K562 (cell line): Measurements from ENCODE around the gene CHDH. TPM values are rescaled to one million over a fixed set of nuclear protein-coding genes. Genes with fewer than 3 reads are reported as not detected.
A peak's percentile ranks its signal among the peaks of the same experiment; 100 is the strongest.

Source experiments
- ATAC-seq: fragments of 200-7000 bp; cut with Tn5 transposase; 3 replicates; pipeline ENCODE4 v1.9.1; 2020; ENCODE audit warnings: moderate library complexity
- BruUV-seq: library from RNA; stranded (reverse); fragments of 400-500 nt; replicated peaks from 2 replicates; lab custom pipeline; 2021; lab: Mats Ljungman, UMichigan
- CTCF ChIA-PET: fragments of 300-600 bp; formaldehyde crosslinking; extraction: SDS; loops from one replicate; lab custom pipeline; 2021; ENCODE audit warnings: low intra/inter-chr PET ratio; lab: Yijun Ruan, JAX
- POLR2A ChIA-PET: fragments of 300-600, 350-650 bp; sonication (Branson Sonifier 250); formaldehyde crosslinking; extraction: SDS; loops from one replicate; lab custom pipeline; 2021; ENCODE audit warnings: antibody characterized with exemption, inconsistent platforms; lab: Yijun Ruan, JAX
- DNase-seq, 4 experiments: peaks; one replicate each; pipeline versions ENCODE4 v3.0.0 to v3.0.0-alpha.2; 2011 to 2018; ENCODE audit warnings: low spot score in 3 of 4, mixed read lengths in 3 of 4; ENCODE audit errors: extremely low read depth in 1 of 4
- FAIRE-seq: peaks from 2 replicates; lab custom pipeline; 2011; peaks lifted over from hg19 to GRCh38; lab: Jason Lieb, UNC
- H2AFZ ChIP-seq: 2 replicates; pipeline ENCODE4 v1.6.0; 2011; ENCODE audit warnings: low read depth, low read length, control low read depth, inconsistent platforms
- H3K27ac ChIP-seq: fragments of 200-600 bp; 3 replicates; pipeline ENCODE4 v1.8.0; 2011; ENCODE audit warnings: low read depth, mild to moderate bottlenecking, control low read depth, inconsistent platforms, low read length, moderate library complexity, mixed read lengths; ENCODE audit errors: extremely low read depth
- H3K27me3 ChIP-seq, 2 experiments: fragments of 300-600 bp in 1 of 2; 2 replicates in 1 of 2; 3 replicates in 1 of 2; pipeline versions ENCODE4 v1.6.0 to v1.8.0; 2011; ENCODE audit warnings: inconsistent platforms in 2 of 2, low read length in 2 of 2, mild to moderate bottlenecking in 1 of 2, mixed read lengths in 1 of 2, moderate library complexity in 1 of 2; ENCODE audit not compliant: control insufficient read depth in 2 of 2, insufficient read depth in 2 of 2
- H3K36me3 ChIP-seq: fragments of 300-600 bp; 3 replicates; pipeline ENCODE4 v1.8.0; 2011; ENCODE audit warnings: mild to moderate bottlenecking, low read length, inconsistent platforms; ENCODE audit not compliant: control insufficient read depth, insufficient read depth
- H3K4me1 ChIP-seq, 2 experiments: fragments of 200-600 bp in 1 of 2; replicated peaks in 1 of 2; 2 replicates in 1 of 2; 3 replicates in 1 of 2; pipeline versions ENCODE4 v1.5.1 to v1.8.0; 2011; ENCODE audit warnings: inconsistent platforms in 2 of 2, low read length in 2 of 2, mild to moderate bottlenecking in 1 of 2, mixed read lengths in 1 of 2, moderate library complexity in 1 of 2; ENCODE audit not compliant: control insufficient read depth in 2 of 2, insufficient read depth in 2 of 2
- H3K4me2 ChIP-seq: 2 replicates; pipeline ENCODE4 v1.6.1; 2011; ENCODE audit warnings: low read length, control low read depth, inconsistent platforms, mixed read lengths; ENCODE audit not compliant: insufficient read depth
- H3K4me3 ChIP-seq: fragments of 200-600 bp; sonication (generic), shearing (Covaris generic); 2 replicates; pipeline ENCODE4 v1.5.1; 2016; ENCODE audit warnings: control low read depth, inconsistent platforms
- H3K79me2 ChIP-seq: fragments of 200-600 bp; 3 replicates; pipeline ENCODE4 v1.8.0; 2011; ENCODE audit warnings: low read length, inconsistent platforms; ENCODE audit not compliant: control insufficient read depth, insufficient read depth
- H3K9ac ChIP-seq, 2 experiments: 2 replicates each; pipeline versions ENCODE4 v1.6.0 to v1.6.1; 2011; ENCODE audit warnings: low read depth in 2 of 2, low read length in 2 of 2, control low read depth in 1 of 2, inconsistent platforms in 1 of 2, mild to moderate bottlenecking in 1 of 2, mixed read lengths in 1 of 2; ENCODE audit not compliant: insufficient read depth in 1 of 2
- H3K9me1 ChIP-seq: one replicate; pipeline ENCODE4 v1.6.0; 2011; ENCODE audit warnings: inconsistent platforms, mild to moderate bottlenecking, low read length, moderate library complexity; ENCODE audit not compliant: control insufficient read depth, insufficient read depth
- H3K9me3 ChIP-seq: replicated peaks from 2 replicates; pipeline ENCODE4 v1.5.1; 2011; ENCODE audit warnings: low read depth, low read length, inconsistent platforms; ENCODE audit not compliant: control insufficient read depth, insufficient read depth
- H4K20me1 ChIP-seq: replicated peaks from 2 replicates; pipeline ENCODE4 v1.6.1; 2011; ENCODE audit warnings: low read length, inconsistent platforms, mixed read lengths; ENCODE audit not compliant: control insufficient read depth, insufficient read depth
- FOXJ3 ChIP-seq: sonication (generic); formaldehyde crosslinking; IDR thresholded peaks from 2 replicates; pipeline ENCODE4 v1.4.0; 2020; ENCODE audit warnings: mild to moderate bottlenecking, missing genetic modification reagents
- PTRF ChIP-seq: fragments of 450-650 bp; IDR thresholded peaks from 2 replicates; pipeline ENCODE4 v1.6.1; 2016; ENCODE audit warnings: mild to moderate bottlenecking, missing genetic modification characterization, missing compliant biosample characterization
- PYGO2 ChIP-seq: fragments of 450-650 bp; IDR thresholded peaks from 2 replicates; pipeline ENCODE4 v1.6.1; 2016; ENCODE audit warnings: mild to moderate bottlenecking, missing genetic modification characterization, moderate library complexity, missing compliant biosample characterization
- SP1 ChIP-seq: sonication (generic); formaldehyde crosslinking; IDR thresholded peaks from 2 replicates; pipeline ENCODE4 v1.8.1; 2022; ENCODE audit warnings: mild to moderate bottlenecking, missing genetic modification reagents
- ZBED1 ChIP-seq: IDR thresholded peaks from 2 replicates; pipeline ENCODE4 v1.6.1; 2014
- ZNF239 ChIP-seq: fragments of 250-450 bp; sonication (Bioruptor Pico); IDR thresholded peaks from 2 replicates; pipeline ENCODE4 v1.4.0; 2020; ENCODE audit warnings: mild to moderate bottlenecking
- ZNF263 ChIP-seq: sonication (generic); formaldehyde crosslinking; IDR thresholded peaks from 2 replicates; pipeline ENCODE4 v1.8.0; 2022; ENCODE audit warnings: mild to moderate bottlenecking, missing genetic modification reagents, borderline replicate concordance
- ZNF644 ChIP-seq: fragments of 200-800 bp; sonication (Bioruptor generic); IDR thresholded peaks from 2 replicates; pipeline ENCODE4 v1.6.1; 2016; ENCODE audit warnings: low read depth, missing genetic modification characterization, missing compliant biosample characterization
- ZNF75A ChIP-seq: fragments of 450-650 bp; formaldehyde crosslinking; IDR thresholded peaks from 2 replicates; pipeline ENCODE4 v1.4.0; 2020; ENCODE audit warnings: mild to moderate bottlenecking
- WGBS: fragments of 100-300 bp; shearing (Covaris generic); methylation state at CpG from one replicate; pipeline ENCODE4 v1.1.6; 2016; ENCODE audit warnings: low coverage, mixed read lengths; ENCODE audit not compliant: insufficient coverage; ENCODE audit errors: missing lambda C conversion rate; 5-methylcytosine and 5-hydroxymethylcytosine counted together
- in situ Hi-C: fragments of 300-500 bp; cut with MboI; formaldehyde crosslinking; loops from 4 replicates; pipeline ENCODE4 v1.15.0; 2018; ENCODE audit warnings: inconsistent platforms, mixed read lengths
- intact Hi-C: fragments of 100-400 bp; cut with micrococcal nuclease; formaldehyde crosslinking; loops from 2 replicates; pipeline ENCODE4 v1.14.2; 2022
- polyA plus RNA-seq, 8 experiments: library from polyadenylated mRNA; depleted of rRNA in 4 of 8; stranded (reverse) in 5 of 8; unstranded in 3 of 8; fragments of >200 nt; fragmentation: Nextera tagmentation in 2 of 8; fragmentation: Illumina TruSeq in 1 of 8; extraction: Ambion mirVana in 2 of 8; extraction: Trizol in 1 of 8; gene quantifications; 2 replicates each; pipeline versions ENCODE4 v1.2.1 to v1.2.3, GENCODE V29; 2011 to 2014; ENCODE audit warnings: inconsistent platforms in 1 of 8, missing spikeins in 1 of 8
- total RNA-seq, 7 experiments: library from RNA; depleted of rRNA in 6 of 7; stranded (reverse); fragments of >200 nt in 6 of 7; fragmentation: Illumina TruSeq in 2 of 7; extraction: Trizol in 2 of 7; gene quantifications; 2 replicates each; pipeline versions ENCODE4 v1.2.1 to v1.2.3, GENCODE V29; 2011 to 2021; ENCODE audit warnings: low replicate concordance in 1 of 7
- TF ChIP-seq, protein P1 (sequence below): sonication (generic); formaldehyde crosslinking; IDR thresholded peaks from 2 replicates; pipeline ENCODE4 v1.8.0; 2022; ENCODE audit warnings: mild to moderate bottlenecking, missing genetic modification reagents
- TF ChIP-seq, protein P2 (sequence below): fragments of 450-650 bp; IDR thresholded peaks from 2 replicates; pipeline ENCODE4 v1.6.1; 2018; ENCODE audit warnings: mild to moderate bottlenecking, low read depth; ENCODE audit not compliant: partially characterized antibody

CHDH gene
- total and polyA plus RNA-seq, 9 of the 15 experiments (the other 6 are each of a cell fraction or from before 2014, with no cell fraction given) = 0.06 to 1.9 (median 0.46) TPM

DNA sequence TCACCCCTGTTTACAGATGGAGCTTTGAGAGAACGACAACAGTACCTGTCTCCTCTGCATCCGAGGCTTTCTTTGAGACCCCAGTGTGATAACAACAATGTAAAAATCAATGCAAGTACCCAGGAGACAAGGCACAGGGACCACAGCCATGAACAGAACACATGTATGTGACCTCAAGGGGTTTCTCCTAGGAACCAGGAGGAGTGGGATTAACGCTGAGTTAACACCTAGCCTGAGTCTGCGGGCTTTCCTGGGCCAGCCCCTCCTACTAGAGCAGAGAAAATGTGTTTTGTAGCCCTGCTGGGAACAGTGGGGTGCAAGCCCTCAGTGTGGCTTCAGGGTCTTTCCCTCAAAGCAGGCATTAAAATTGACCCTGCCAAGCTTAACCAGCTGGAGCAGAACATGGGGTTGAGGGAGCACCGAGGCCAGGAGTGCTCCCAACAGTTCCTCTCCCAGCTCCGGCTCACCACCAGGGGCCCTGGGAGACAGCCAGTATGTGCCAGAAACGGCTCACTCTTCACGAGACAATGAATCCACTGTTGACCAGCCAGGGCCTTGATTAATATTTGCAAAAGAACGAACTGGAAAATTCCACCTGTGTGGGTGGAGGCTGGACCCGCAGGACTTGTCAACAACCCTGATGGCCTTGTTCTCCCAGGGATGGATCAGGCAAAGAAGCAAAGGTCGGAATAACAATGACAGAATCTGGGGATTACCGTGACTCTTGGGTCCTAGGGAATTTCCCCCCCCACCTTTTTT is 3.6 kb downstream of the CHDH start:
- Histone ChIP-seq H3K4me3 (no peak overlapping the region), H3K4me2 (no peak overlapping the region), H4K20me1 (no peaks in the 10 kb centered on the region), H3K27me3 (peaks cover 0 to 25% of the 10 kb centered on the region in 2 experiments; a peak in 2 of 5 replicates), H3K9me1 (no peaks in the 10 kb centered on the region), H3K79me2 (no peaks in the 10 kb centered on the region), H3K36me3 (no peaks in the 10 kb centered on the region)
- CTCF ChIA-PET = no interaction called here
- no peak for FAIRE-seq
- no peak for ATAC-seq
- DNase-seq = no peak
- TF ChIP-seq FOXJ3 (CRISPR knock-in tag) = no peak
- TF ChIP-seq ZNF263 (CRISPR knock-in tag) = peak; percentile 92
- TF ChIP-seq ZBED1 = no peak
- TF ChIP-seq, protein P1, sequence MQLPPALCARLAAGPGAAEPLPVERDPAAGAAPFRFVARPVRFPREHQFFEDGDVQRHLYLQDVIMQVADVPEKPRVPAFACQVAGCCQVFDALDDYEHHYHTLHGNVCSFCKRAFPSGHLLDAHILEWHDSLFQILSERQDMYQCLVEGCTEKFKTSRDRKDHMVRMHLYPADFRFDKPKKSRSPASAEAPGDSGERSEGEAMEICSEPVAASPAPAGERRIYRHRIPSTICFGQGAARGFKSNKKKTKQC (CRISPR knock-in tag) = no peak
- TF ChIP-seq, all 486 proteins: peak for 1
- intact Hi-C loops (no loop called here), in situ Hi-C loops (no loop called here)
- no peaks in the 10 kb centered on the region for H3K9me3 ChIP-seq
- no peak overlapping the region for H2AFZ ChIP-seq
- WGBS = 13% methylated on average over 11 of the region's 12 CpGs
- no peak overlapping the region for H3K27ac ChIP-seq
- H3K9ac ChIP-seq = no peak overlapping the region; a peak in 1 of 4 replicates
- POLR2A ChIA-PET = no interaction called here
- H3K4me1 ChIP-seq = peaks cover 0 to 13% of the 10 kb centered on the region in 2 experiments; a peak in 2 of 5 replicates
- no TSS peak for BruUV-seq

DNA sequence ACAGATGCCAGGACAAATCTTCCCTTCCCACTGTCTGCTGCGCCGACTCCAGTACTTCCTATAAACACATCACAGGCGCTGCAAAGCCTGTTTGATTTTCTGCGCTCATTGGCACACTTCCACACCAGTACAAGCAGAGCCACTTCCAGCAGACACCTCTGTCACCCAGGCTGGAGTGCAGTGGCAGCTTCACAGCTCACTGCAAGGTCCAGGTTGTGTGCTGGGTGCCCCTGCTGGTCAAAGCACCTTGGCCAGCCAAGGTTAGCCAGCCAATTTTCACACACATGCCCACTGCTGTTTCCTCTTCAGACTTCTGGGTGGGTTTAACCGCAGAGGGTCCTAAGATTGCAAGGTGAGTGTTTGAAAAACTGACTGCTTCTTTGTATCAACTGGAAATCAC is 4.9 kb downstream of the CHDH start:
- Histone ChIP-seq H3K9ac (no peak overlapping the region), H2AFZ (no peak overlapping the region), H3K4me2 (no peak overlapping the region), H3K27me3 (peaks cover 0 to 15% of the 10 kb centered on the region in 2 experiments; a peak in 2 of 5 replicates), H3K9me1 (no peaks in the 10 kb centered on the region), H3K4me1 (peaks cover 0 to 8% of the 10 kb centered on the region in 2 experiments; a peak in 2 of 5 replicates), H4K20me1 (no peaks in the 10 kb centered on the region), H3K9me3 (no peaks in the 10 kb centered on the region), H3K27ac (no peak overlapping the region), H3K4me3 (no peak overlapping the region), H3K36me3 (no peaks in the 10 kb centered on the region), H3K79me2 (no peaks in the 10 kb centered on the region)
- no peak for ATAC-seq
- ChIA-PET POLR2A (no interaction called here), CTCF (no interaction called here)
- no peak for DNase-seq
- in situ Hi-C loops = no loop called here
- WGBS = 21% methylated on average over 5 of the region's 5 CpGs
- BruUV-seq = no TSS peak
- no peak for FAIRE-seq
- intact Hi-C loops = no loop called here
- TF ChIP-seq SP1 (no peak), ZNF75A (CRISPR knock-in tag) (no peak), ZNF239 (CRISPR knock-in tag) (no peak), PYGO2 (no peak), ZNF644 (tag) (no peak), PTRF (tag) (no peak)
- TF ChIP-seq, protein P2, sequence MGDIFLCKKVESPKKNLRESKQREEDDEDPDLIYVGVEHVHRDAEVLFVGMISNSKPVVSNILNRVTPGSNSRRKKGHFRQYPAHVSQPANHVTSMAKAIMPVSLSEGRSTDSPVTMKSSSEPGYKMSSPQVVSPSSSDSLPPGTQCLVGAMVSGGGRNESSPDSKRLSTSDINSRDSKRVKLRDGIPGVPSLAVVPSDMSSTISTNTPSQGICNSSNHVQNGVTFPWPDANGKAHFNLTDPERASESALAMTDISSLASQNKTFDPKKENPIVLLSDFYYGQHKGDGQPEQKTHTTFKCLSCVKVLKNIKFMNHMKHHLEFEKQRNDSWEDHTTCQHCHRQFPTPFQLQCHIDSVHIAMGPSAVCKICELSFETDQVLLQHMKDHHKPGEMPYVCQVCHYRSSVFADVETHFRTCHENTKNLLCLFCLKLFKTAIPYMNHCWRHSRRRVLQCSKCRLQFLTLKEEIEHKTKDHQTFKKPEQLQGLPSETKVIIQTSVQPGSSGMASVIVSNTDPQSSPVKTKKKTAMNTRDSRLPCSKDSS = no peak
